Ishikawa (cell line): ENCODE measurements around the gene HDLBP.

ENCODE experiments used
- CEBPB ChIP-seq: IDR thresholded peaks from 2 replicates; pipeline ENCODE4 v1.6.1; 2012
- CREB1 ChIP-seq: IDR thresholded peaks from 2 replicates; pipeline ENCODE4 v1.6.1; 2012; ENCODE audit warnings: low read depth
- EGR1 ChIP-seq: IDR thresholded peaks from 2 replicates; pipeline ENCODE4 v1.6.1; 2012
- EP300 ChIP-seq: IDR thresholded peaks from 2 replicates; pipeline ENCODE4 v1.6.1; 2012; ENCODE audit warnings: borderline replicate concordance
- FOXM1 ChIP-seq: IDR thresholded peaks from 2 replicates; pipeline ENCODE4 v1.6.1; 2012; ENCODE audit warnings: low read depth, borderline replicate concordance
- MAX ChIP-seq: IDR thresholded peaks from 2 replicates; pipeline ENCODE4 v1.6.1; 2012
- NFIC ChIP-seq: IDR thresholded peaks from 2 replicates; pipeline ENCODE4 v1.6.1; 2012
- RAD21 ChIP-seq: IDR thresholded peaks from 2 replicates; pipeline ENCODE4 v1.6.1; 2012; ENCODE audit warnings: low read depth
- TAF1 ChIP-seq: IDR thresholded peaks from 2 replicates; pipeline ENCODE4 v1.6.1; 2012; ENCODE audit warnings: low read depth, mild to moderate bottlenecking
- TCF12 ChIP-seq: IDR thresholded peaks from 2 replicates; pipeline ENCODE4 v1.6.1; 2012; ENCODE audit warnings: low read depth
- TEAD4 ChIP-seq: IDR thresholded peaks from 2 replicates; pipeline ENCODE4 v1.6.1; 2012
- USF1 ChIP-seq: IDR thresholded peaks from 2 replicates; pipeline ENCODE4 v1.6.1; 2012
- YY1 ChIP-seq: IDR thresholded peaks from 2 replicates; pipeline ENCODE4 v1.6.1; 2012; ENCODE audit warnings: low read depth
- ZBTB7A ChIP-seq: IDR thresholded peaks from 2 replicates; pipeline ENCODE4 v1.6.1; 2012; ENCODE audit warnings: low read depth
- TF ChIP-seq, protein P1 (sequence below): IDR thresholded peaks from 2 replicates; pipeline ENCODE4 v1.6.1; 2012; ENCODE audit warnings: low read depth, mild to moderate bottlenecking

The HDLBP gene

DNA sequence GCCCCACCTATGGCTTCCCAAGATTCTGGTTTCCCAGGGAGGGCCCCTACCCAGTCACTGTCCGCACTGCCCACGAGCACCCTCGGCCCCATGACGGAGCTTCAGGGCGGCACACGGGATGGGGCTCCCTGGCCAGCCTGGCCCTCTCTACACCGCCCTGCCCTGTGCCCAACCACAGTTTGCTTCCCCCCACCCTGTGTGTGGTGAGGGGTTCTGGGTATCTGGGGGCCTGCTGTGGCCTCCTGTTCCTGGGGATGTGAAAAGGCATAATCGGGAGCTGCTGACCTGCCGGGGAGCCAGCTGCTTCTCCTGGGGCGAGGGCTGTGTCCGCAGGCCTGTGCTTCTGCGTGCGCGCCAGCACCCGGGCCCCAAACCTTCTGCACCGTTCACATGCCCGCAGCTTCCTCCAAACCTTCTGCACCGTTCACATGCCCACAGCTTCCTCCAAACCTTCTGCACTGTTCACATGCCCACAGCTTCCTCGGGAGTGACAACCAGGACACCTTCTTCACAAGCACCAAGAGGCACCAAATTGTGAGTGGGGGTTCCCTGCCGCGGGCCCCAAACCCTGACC, 114.6 kb downstream of the HDLBP start:
- TF ChIP-seq TAF1 (no peak), YY1 (no peak), RAD21 (no peak), USF1 (no peak), CEBPB (no peak), EGR1 (no peak), NFIC (no peak), CREB1 (no peak), MAX (no peak), EP300 (no peak), ZBTB7A (no peak), TCF12 (no peak), TEAD4 (no peak), FOXM1 (no peak)
- TF ChIP-seq, protein P1, sequence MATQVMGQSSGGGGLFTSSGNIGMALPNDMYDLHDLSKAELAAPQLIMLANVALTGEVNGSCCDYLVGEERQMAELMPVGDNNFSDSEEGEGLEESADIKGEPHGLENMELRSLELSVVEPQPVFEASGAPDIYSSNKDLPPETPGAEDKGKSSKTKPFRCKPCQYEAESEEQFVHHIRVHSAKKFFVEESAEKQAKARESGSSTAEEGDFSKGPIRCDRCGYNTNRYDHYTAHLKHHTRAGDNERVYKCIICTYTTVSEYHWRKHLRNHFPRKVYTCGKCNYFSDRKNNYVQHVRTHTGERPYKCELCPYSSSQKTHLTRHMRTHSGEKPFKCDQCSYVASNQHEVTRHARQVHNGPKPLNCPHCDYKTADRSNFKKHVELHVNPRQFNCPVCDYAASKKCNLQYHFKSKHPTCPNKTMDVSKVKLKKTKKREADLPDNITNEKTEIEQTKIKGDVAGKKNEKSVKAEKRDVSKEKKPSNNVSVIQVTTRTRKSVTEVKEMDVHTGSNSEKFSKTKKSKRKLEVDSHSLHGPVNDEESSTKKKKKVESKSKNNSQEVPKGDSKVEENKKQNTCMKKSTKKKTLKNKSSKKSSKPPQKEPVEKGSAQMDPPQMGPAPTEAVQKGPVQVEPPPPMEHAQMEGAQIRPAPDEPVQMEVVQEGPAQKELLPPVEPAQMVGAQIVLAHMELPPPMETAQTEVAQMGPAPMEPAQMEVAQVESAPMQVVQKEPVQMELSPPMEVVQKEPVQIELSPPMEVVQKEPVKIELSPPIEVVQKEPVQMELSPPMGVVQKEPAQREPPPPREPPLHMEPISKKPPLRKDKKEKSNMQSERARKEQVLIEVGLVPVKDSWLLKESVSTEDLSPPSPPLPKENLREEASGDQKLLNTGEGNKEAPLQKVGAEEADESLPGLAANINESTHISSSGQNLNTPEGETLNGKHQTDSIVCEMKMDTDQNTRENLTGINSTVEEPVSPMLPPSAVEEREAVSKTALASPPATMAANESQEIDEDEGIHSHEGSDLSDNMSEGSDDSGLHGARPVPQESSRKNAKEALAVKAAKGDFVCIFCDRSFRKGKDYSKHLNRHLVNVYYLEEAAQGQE = no peak

DNA sequence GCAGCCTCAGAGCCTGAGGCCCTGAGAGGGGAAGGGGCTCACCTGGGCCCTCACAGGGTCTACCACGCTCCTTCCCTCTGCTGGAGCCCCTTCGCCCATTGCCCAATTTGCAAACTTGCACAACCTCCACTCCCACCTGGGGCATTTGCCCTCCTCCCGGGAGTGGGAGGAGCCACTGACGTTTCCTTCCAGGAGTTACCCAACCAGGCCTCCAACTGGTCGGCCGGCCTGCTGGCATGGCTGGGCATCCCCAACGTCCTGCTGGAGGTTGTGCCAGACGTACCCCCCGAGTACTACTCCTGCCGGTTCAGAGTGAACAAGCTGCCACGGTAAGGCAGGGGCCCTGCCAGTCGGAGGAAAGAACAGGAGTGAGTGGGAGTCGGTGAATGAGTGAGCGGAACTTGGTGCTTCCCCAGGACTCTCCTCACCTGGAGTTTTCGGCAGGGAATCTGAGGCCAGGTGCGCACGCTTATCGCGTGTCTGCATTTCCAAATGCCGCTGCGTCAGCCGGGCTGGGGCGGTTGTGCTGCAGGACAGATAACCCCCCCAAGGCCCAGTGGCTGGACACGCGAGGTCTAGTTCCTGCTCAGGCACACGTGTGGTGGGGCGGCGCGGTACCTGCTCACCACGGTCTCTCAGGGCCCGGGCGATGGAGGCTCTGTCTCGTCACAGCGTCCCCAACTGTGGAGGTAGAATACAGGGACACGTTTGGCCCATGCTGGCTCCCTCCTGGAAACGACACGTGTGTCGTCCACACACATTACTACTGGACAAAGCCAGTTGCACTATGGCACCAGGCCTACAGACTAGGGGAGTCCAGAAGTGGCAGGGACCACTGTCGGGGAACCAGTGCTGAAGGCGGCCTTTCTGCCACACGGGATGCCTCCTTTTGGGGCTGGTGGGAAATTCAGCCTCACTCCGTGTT, 115.3 kb downstream of the HDLBP start:
- TF ChIP-seq FOXM1 (no peak), RAD21 (no peak), CEBPB (peak; percentile 69), YY1 (no peak), TAF1 (no peak), EP300 (no peak)

GRCh38 chr2:241199286-241199685, 116.2 kb downstream of the HDLBP start:
- TF ChIP-seq EP300 (no peak), MAX (no peak), TAF1 (no peak), CREB1 (no peak), TCF12 (no peak), RAD21 (no peak), NFIC (no peak), ZBTB7A (no peak), YY1 (no peak), TEAD4 (no peak), USF1 (no peak), CEBPB (no peak), EGR1 (no peak), FOXM1 (no peak)
- TF ChIP-seq, protein P1 = no peak

- TF ChIP-seq EP300 = no peak
- TF ChIP-seq CREB1 = no peak
- 0 out of 2 replicates have a peak, but pooled peaks have one; percentile 53 for TF ChIP-seq MAX
Measured at GRCh38 chr2:241198381-241199279, 116.8 kb downstream of the HDLBP start.
